Measurements from ENCODE around the gene DNAJC27.
A peak's percentile ranks its signal among the peaks of the same experiment; 100 is the strongest.

The DNAJC27 gene

GRCh38 chr2:24903161-24904103 lies 68.3 kb downstream of the DNAJC27 start:
- no peak for DNase-seq

- DNase-seq: peak; percentile 35
These were observed 72.3 kb downstream of the DNAJC27 start for GRCh38 chr2:24899361-24899910.

DNA sequence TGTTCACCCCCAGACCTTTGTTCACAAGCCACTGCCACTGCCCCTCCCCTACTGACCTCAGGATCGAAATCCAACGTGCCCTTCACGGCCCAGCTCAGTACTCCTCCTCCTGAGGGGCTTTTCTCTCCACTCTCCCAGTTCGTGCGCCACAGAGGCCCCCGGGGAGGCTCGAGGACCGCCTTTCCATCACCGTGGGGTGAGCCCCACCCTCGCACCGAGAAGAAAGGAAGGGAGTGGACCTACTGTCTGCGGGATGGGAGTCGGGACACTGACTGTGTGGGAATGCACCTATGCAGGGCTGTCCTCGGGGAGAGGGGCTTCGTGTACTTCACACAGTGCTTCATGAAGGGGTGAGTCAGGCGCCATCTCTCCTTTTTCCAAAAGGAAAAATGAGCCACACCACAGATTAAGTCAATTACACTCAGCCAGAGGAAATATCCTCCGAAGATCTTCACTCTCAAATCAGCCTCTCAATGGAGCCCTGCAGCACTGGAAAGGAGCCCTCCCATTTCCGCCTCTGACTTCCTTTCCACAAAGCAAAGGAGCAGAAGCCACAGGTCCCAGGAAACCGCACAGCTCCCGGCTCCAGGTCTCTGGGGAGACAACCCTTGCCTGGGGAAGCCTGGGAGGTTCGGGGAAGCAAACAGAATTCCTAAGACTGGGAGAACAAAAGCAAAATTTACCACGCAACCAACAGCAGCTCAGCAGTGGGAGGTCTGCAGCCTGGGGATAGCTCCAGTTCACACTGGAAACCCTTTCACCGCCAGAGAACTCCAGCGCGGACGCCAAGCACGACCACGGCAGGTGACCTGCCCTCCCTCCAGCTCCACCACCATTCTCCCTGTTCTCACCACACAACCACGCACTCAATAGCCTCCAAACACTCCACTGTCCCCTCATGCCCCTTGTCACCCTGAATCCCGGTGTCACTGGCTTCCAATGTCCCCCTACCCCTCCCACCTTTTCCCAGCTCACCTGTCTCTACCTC lies 73.3 kb downstream of the DNAJC27 start:
- DNase-seq: peak; percentile 22

GRCh38 chr2:24894750-24895149 lies 77.0 kb downstream of the DNAJC27 start:
- DNase-seq: no peak

- no peak for DNase-seq
These were observed 77.8 kb downstream of the DNAJC27 start for GRCh38 chr2:24893934-24894333.
